ENCODE data around the gene ZNF850. TPM values are rescaled to one million over a fixed set of nuclear protein-coding genes. Genes with fewer than 3 reads are reported as not detected.

The ZNF850 gene
- total and polyA plus RNA-seq, 2 of the 13 experiments (the other 11 are each of a cell fraction or from before 2014, with no cell fraction given), result 0.78 to 6.6 TPM

- TF ChIP-seq ZNF20 (CRISPR knock-in tag; IDR thresholded peaks at IDR 0.05) (no peak), ZBTB42 (CRISPR knock-in tag; IDR thresholded peaks at IDR 0.05) (no peak), ZNF562 (CRISPR knock-in tag; IDR thresholded peaks at IDR 0.05; ENCODE audit: borderline replicate concordance) (no peak), MXI1 (IDR thresholded peaks at IDR 0.05; ENCODE audit: borderline replicate concordance, low read depth, low read length) (0 out of 3 replicates have a peak, but pooled peaks have one; percentile 32), NAIF1 (CRISPR knock-in tag; IDR thresholded peaks at IDR 0.05; ENCODE audit: borderline replicate concordance) (no peak), MLX (CRISPR knock-in tag; IDR thresholded peaks at IDR 0.05) (no peak), KLF6 (CRISPR knock-in tag; IDR thresholded peaks at IDR 0.05) (no peak), MAF1 (CRISPR knock-in tag; IDR thresholded peaks at IDR 0.05; ENCODE audit: borderline replicate concordance) (no peak), ZNF12 (CRISPR knock-in tag; IDR thresholded peaks at IDR 0.05) (no peak), E2F1 (CRISPR knock-in tag; IDR thresholded peaks at IDR 0.05) (0 out of 2 replicates have a peak, but pooled peaks have one; percentile 27), AFF4 (CRISPR knock-in tag; IDR thresholded peaks at IDR 0.05) (no peak), CREM (IDR thresholded peaks at IDR 0.05) (peak; percentile 33; the same call in 1 of the 2 replicates), CREM (CRISPR knock-in tag; IDR thresholded peaks at IDR 0.05) (no peak), ZNF598 (CRISPR knock-in tag; IDR thresholded peaks at IDR 0.05; ENCODE audit: borderline replicate concordance) (no peak), PCBP1 (IDR thresholded peaks at IDR 0.05; ENCODE audit: borderline replicate concordance, low read depth, low read length) (no peak), ZNF329 (CRISPR knock-in tag; IDR thresholded peaks at IDR 0.05; ENCODE audit: low read depth) (no peak), FOXM1 (CRISPR knock-in tag; IDR thresholded peaks at IDR 0.05) (peak; percentile 89), TFDP1 (CRISPR knock-in tag; IDR thresholded peaks at IDR 0.05; ENCODE audit: borderline replicate concordance) (peak; percentile 51; the same call in 1 of the 2 replicates), ATF2 (CRISPR knock-in tag; IDR thresholded peaks at IDR 0.05) (no peak), ARHGAP35 (CRISPR knock-in tag; IDR thresholded peaks at IDR 0.05; ENCODE audit: borderline replicate concordance) (no peak), ZNF556 (CRISPR knock-in tag; IDR thresholded peaks at IDR 0.05; ENCODE audit: borderline replicate concordance) (no peak)
These were observed 1.1 kb downstream of the ZNF850 start (continued) for GRCh38 chr19:36771261-36772231.
